T-helper 2 cell treated with Interferon-gamma antibody and Interleukin-4, amounts not matched to agents 5 μg/mL and 100 μg/mL, for 36 hours (primary cell): ENCODE measurements around the gene DNAJB6.

Experiments used
- DNase-seq: peaks from one replicate; pipeline ENCODE4 v3.0.0; 2021; ENCODE audit warnings: low spot score
- H3K27ac Mint-ChIP-seq: one replicate; pipeline ENCODE4 v1.8.0; 2021; ENCODE audit warnings: mild to moderate bottlenecking, mixed read lengths
- H3K27me3 Mint-ChIP-seq: one replicate; pipeline ENCODE4 v1.8.0; 2021; ENCODE audit warnings: low read depth, mixed read lengths
- H3K36me3 Mint-ChIP-seq: one replicate; pipeline ENCODE4 v1.8.0; 2021; ENCODE audit warnings: low read depth, mixed read lengths
- H3K4me1 Mint-ChIP-seq: one replicate; pipeline ENCODE4 v1.8.0; 2021; ENCODE audit warnings: low read depth, mixed read lengths
- H3K4me3 Mint-ChIP-seq: one replicate; pipeline ENCODE4 v1.8.0; 2022; ENCODE audit warnings: mild to moderate bottlenecking, moderate library complexity, mixed read lengths
- H3K9me3 Mint-ChIP-seq: one replicate; pipeline ENCODE4 v1.8.0; 2021; ENCODE audit warnings: mixed read lengths

Gene DNAJB6

DNA sequence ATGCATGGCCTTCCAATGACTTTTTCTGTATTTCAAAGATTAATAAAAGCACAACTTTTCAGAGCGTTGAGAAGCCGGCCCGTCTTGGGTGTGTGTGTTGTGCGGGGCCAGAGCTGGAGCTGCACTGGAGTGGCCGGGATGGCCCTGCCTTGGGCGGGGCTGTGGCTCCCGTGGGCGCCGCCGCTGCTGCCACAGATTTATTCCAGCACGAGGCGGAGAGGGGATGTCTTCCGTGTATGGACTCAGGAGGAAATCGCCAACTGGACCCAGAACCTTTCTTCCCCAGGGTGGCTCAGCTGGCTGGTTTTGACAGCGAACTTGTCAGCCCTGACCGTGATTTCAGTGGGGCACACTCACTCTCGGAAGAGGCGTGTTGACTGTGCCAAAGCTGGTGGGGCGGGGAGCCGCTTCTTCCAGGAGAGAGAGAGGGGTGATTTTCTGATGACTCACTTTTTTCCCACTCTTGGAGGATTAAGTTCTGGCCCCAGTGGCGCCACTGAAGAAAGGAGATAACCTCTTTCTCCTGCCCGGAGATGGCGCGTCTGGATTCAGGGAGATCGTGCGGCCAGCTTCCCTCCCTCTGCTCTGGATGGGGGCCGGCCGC is 72.4 kb downstream of the DNAJB6 start:
- H3K36me3 Mint-ChIP-seq = peaks cover 6% of the 10 kb centered on the region
- peaks cover 12% of the 10 kb centered on the region for H3K4me1 Mint-ChIP-seq
- no peak for DNase-seq
- no peaks in the 10 kb centered on the region for H3K27me3 Mint-ChIP-seq
- H3K27ac Mint-ChIP-seq = no peak overlapping the region
- H3K9me3 Mint-ChIP-seq = no peaks in the 10 kb centered on the region
- H3K4me3 Mint-ChIP-seq = no peak overlapping the region

- Mint-ChIP-seq H3K4me1 (peaks cover 10% of the 10 kb centered on the region), H3K27me3 (no peaks in the 10 kb centered on the region), H3K9me3 (no peaks in the 10 kb centered on the region), H3K4me3 (no peak overlapping the region), H3K36me3 (peaks cover 10% of the 10 kb centered on the region), H3K27ac (no peak overlapping the region)
- no peak for DNase-seq
These were observed 73.2 kb downstream of the DNAJB6 start for GRCh38 chr7:157409753-157410727.

DNA sequence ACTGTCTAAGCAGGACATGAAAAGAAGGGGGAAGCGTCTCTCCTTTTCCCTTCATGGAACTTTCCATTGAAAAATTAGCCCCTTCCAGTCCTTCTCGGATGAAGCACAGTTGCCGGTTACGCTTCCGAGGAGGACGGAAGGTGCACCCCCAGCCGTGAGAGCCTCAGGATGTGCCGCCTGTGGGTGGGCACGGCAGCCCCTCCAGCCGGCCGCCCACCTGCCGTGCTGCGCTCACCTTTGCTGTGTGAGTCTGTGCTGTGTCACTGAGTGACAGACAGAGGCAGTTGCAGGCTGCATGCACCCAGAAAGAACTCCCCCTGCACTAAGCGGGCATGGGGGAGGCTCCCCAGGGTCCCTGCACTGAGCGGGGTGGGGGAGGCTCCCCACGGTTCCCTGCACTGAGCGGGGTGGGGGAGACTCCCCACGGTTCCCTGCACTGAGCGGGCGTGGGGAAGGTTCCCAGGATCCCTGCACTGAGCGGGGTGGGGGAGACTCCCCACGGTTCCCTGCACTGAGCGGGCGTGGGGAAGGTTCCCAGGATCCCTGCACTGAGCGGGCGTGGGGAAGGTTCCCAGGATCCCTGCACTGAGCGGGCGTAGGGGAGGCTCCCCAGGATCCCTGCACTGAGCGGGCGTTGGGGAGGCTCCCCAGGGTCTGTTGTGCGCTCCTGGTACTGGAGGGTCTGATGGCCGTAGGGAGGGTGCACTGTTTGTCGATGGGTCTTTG is 74.2 kb downstream of the DNAJB6 start:
- no peaks in the 10 kb centered on the region for H3K27me3 Mint-ChIP-seq

GRCh38 chr7:157411580-157411979 is 74.8 kb downstream of the DNAJB6 start:
- peak; percentile 49 for DNase-seq
- H3K4me3 Mint-ChIP-seq = no peak overlapping the region
- H3K36me3 Mint-ChIP-seq = peaks cover 10% of the 10 kb centered on the region
- no peaks in the 10 kb centered on the region for H3K9me3 Mint-ChIP-seq
- peak overlapping the region; percentile 62 for H3K27ac Mint-ChIP-seq
- peaks cover 10% of the 10 kb centered on the region for H3K4me1 Mint-ChIP-seq
- H3K27me3 Mint-ChIP-seq = no peaks in the 10 kb centered on the region

More for the DNA sequence above, 74.2 kb downstream of the DNAJB6 start:
- H3K4me1 Mint-ChIP-seq = peaks cover 10% of the 10 kb centered on the region
- H3K36me3 Mint-ChIP-seq = peaks cover 10% of the 10 kb centered on the region
- no peak overlapping the region for H3K27ac Mint-ChIP-seq
- no peak for DNase-seq
- H3K9me3 Mint-ChIP-seq = no peaks in the 10 kb centered on the region
- no peak overlapping the region for H3K4me3 Mint-ChIP-seq

DNA sequence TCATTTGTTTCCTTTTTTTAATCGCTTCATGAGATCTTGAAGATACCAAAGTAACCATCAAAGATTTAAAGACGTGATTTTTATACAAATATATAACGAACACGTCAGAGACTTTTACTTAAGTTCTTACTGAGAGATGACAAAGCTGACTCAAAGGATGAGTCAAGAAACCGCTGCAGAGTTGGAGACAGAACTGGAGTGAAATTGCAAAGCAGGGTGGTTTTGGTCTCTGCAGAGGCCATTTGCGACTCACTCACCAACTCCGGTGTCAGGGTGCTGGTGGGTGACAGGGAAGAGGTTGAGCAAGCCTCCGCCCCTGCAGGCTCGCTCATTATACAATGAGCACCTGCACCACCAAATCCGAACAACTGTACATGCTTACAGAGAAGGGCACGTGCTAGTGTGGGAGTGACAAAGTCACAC is 75.2 kb downstream of the DNAJB6 start:
- Mint-ChIP-seq H3K27me3 (no peaks in the 10 kb centered on the region), H3K9me3 (no peaks in the 10 kb centered on the region), H3K36me3 (peaks cover 13% of the 10 kb centered on the region), H3K4me3 (no peak overlapping the region), H3K4me1 (peaks cover 10% of the 10 kb centered on the region), H3K27ac (peak overlapping the region; percentile 62)
- DNase-seq = peak; percentile 77

DNA sequence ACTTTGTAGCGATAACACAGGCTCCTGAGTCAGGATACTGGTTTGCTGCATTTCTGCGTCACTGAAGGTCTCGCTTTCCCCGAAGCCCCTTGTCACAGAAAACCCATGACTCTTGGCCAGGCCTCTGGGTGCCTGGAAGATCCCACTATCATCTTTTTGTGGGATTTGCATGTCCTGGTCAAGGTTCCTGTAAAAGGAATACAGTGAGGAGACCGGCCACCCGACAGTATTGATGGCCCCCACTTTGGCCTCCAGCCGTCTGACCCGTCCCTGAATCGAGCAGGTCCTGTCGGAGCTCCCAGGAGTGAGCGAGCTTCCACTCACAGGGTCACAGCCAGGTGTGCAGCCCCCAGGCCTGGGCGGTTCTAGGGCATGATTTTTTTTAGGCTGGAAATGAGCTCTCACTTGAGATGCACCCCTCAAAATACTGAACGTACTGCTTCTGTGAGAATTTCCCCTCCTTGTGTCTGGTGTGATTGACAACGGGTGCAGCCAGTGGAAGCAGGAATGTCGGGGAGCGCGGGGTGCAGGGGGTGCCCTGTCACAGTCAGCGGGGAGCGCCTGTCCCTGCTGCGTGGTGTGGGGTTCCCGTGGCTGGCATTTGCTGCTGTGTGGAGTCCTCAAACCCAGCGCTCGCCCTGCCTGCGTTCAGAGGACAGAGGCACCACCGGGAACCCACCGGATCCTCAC is 75.8 kb downstream of the DNAJB6 start:
- peaks cover 16% of the 10 kb centered on the region for H3K36me3 Mint-ChIP-seq
- no peak overlapping the region for H3K4me3 Mint-ChIP-seq
- no peaks in the 10 kb centered on the region for H3K9me3 Mint-ChIP-seq
- no peak overlapping the region for H3K27ac Mint-ChIP-seq
- H3K4me1 Mint-ChIP-seq = peaks cover 10% of the 10 kb centered on the region
- H3K27me3 Mint-ChIP-seq = no peaks in the 10 kb centered on the region
- DNase-seq = no peak

GRCh38 chr7:157413881-157414701 is 77.3 kb downstream of the DNAJB6 start:
- peaks cover 10% of the 10 kb centered on the region for H3K4me1 Mint-ChIP-seq
- H3K27me3 Mint-ChIP-seq = no peaks in the 10 kb centered on the region
- no peak overlapping the region for H3K4me3 Mint-ChIP-seq
- DNase-seq = no peak
- H3K36me3 Mint-ChIP-seq = peaks cover 16% of the 10 kb centered on the region
- H3K27ac Mint-ChIP-seq = no peak overlapping the region
- H3K9me3 Mint-ChIP-seq = no peaks in the 10 kb centered on the region

GRCh38 chr7:157414702-157415096 is 77.9 kb downstream of the DNAJB6 start:
- Mint-ChIP-seq H3K9me3 (no peaks in the 10 kb centered on the region), H3K27me3 (no peaks in the 10 kb centered on the region), H3K27ac (no peak overlapping the region), H3K4me3 (no peak overlapping the region), H3K36me3 (peaks cover 16% of the 10 kb centered on the region), H3K4me1 (peaks cover 10% of the 10 kb centered on the region)
- DNase-seq = no peak

GRCh38 chr7:157415486-157415885 is 78.7 kb downstream of the DNAJB6 start:
- Mint-ChIP-seq H3K27me3 (no peaks in the 10 kb centered on the region), H3K4me1 (peaks cover 10% of the 10 kb centered on the region), H3K4me3 (no peak overlapping the region), H3K27ac (no peak overlapping the region), H3K9me3 (no peaks in the 10 kb centered on the region), H3K36me3 (peaks cover 13% of the 10 kb centered on the region)
- DNase-seq = no peak

DNA sequence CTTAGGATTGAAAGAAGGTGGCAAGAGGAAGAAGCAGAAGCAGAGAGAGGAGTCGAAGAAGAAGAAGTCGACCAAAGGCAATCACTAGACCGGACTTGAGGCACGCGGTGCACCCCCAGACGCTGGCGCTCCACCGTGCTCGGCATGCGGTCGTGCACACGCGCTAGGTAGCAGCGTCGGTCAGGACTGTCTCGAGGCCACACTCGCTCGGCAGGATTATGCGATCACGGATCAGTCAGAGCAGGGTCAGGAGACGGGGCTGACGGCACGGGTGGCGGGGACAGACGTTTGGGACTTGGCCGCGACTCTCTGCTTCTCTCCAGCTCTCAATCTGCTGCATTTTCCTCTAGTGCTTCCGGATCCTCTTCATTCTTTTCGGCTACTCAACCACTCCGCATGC is 79.2 kb downstream of the DNAJB6 start:
- DNase-seq = no peak
- Mint-ChIP-seq H3K4me1 (peaks cover 10% of the 10 kb centered on the region), H3K9me3 (no peaks in the 10 kb centered on the region), H3K4me3 (no peak overlapping the region), H3K27me3 (no peaks in the 10 kb centered on the region), H3K27ac (no peak overlapping the region), H3K36me3 (peaks cover 12% of the 10 kb centered on the region)

DNA sequence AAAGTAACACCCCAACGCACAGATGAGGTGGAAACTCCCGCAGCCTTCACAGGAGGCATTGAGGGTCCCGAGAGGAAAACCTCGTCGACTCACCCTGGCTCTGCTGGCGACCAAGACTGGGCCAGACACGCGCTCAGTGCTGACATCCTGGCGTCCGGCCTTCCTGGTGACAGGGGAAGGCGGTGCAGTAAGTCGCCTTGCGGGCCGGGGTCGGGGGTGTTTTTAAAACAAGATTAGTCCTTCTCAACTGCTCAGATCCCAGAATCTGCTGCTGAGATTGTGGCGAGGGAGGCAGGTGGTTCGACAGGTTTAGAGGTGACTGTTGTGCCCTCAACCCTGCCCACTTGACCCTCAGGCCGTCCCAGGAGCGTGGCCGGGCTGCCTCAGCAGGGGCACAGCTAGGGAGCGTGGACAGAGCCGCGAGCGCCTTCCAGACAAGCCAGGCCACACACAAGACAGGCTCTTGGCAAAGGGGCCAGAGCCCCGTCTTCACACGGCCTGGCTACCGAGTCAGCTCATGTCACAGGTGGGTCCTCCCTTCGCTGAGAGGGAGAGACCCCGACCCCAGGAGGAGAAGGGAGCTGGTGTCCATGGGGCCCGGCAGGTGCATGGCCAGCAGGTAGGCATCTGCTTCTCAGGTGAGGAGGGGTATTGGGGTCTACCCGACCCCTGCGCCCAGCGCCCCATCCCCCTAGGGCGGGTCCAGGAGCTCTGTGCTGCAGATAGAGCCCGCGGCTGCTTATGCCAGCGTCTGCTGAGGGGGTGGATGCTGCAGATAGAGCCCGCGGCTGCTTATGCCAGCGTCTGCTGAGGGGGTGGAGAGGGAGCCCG is 81.6 kb downstream of the DNAJB6 start:
- no peak for DNase-seq
- no peaks in the 10 kb centered on the region for H3K27me3 Mint-ChIP-seq
- H3K27ac Mint-ChIP-seq = no peak overlapping the region
- H3K9me3 Mint-ChIP-seq = no peaks in the 10 kb centered on the region
- H3K36me3 Mint-ChIP-seq = peaks cover 10% of the 10 kb centered on the region
- no peaks in the 10 kb centered on the region for H3K4me1 Mint-ChIP-seq
- no peak overlapping the region for H3K4me3 Mint-ChIP-seq

GRCh38 chr7:157419035-157419293 is 82.2 kb downstream of the DNAJB6 start:
- Mint-ChIP-seq H3K36me3 (peaks cover 10% of the 10 kb centered on the region), H3K27ac (no peak overlapping the region), H3K27me3 (no peaks in the 10 kb centered on the region), H3K9me3 (no peaks in the 10 kb centered on the region), H3K4me3 (no peak overlapping the region), H3K4me1 (no peaks in the 10 kb centered on the region)
- no peak for DNase-seq
